Right ventricle myocardium superior (tissue), 1 donor: ENCODE measurements around the gene PEPD. TPM values are rescaled to one million over a fixed set of nuclear protein-coding genes. Genes with fewer than 3 reads are reported as not detected.

ENCODE experiments used
- ATAC-seq: fragments of 200-7000 bp; cut with Tn5 transposase; one replicate; pipeline ENCODE4 v1.9.1; 2020; ENCODE audit warnings: mild to moderate bottlenecking; ENCODE audit not compliant: poor library complexity
- DNase-seq: peaks from one replicate; pipeline ENCODE4 v3.0.0-alpha.2; 2020
- intact Hi-C: fragments of 100-400 bp; cut with DNase I; formaldehyde crosslinking; loops from one replicate; pipeline ENCODE4 v1.11.2; 2022
- total RNA-seq: library from RNA; stranded (reverse); fragmentation: NEBNext Ultra II Directional; extraction: Animal tissue kit (Norgen Biotek cat#: 25700); gene quantifications from one replicate; pipeline ENCODE4 v1.2.1, GENCODE V29; 2021
- donor health status: DM: no; HTN: yes; CAD: no; lungs with severe emphysema.

PEPD gene
- total RNA-seq, 1 donor from 2014 or later: 29.6 TPM

DNA sequence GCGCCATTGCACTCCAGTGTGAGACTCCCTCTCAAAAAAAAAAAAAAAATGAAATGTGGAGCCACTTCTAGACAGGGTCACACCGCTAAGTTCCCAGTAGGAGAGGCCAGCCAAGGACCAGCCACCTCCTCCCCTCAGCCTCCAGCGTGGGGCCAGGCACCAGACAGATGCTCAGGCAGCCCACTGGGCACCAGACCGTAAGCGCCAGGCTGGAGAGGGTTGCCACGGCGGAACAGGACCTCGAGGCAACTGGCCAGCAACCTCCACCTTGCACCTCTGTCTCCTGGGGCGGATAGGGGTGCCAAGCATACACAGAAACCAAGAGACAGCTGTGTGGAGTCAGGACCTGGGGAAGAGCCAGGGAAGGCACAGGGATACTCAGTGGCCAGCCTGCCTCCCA lies 3.7 kb downstream of the PEPD start:
- DNase-seq (no peak), ATAC-seq (no peak)
- intact Hi-C loops: no loop called here

GRCh38 chr19:33515921-33516320 lies 5.7 kb downstream of the PEPD start:
- DNase-seq: no peak
- intact Hi-C loops: no loop called here
- ATAC-seq: no peak

DNA sequence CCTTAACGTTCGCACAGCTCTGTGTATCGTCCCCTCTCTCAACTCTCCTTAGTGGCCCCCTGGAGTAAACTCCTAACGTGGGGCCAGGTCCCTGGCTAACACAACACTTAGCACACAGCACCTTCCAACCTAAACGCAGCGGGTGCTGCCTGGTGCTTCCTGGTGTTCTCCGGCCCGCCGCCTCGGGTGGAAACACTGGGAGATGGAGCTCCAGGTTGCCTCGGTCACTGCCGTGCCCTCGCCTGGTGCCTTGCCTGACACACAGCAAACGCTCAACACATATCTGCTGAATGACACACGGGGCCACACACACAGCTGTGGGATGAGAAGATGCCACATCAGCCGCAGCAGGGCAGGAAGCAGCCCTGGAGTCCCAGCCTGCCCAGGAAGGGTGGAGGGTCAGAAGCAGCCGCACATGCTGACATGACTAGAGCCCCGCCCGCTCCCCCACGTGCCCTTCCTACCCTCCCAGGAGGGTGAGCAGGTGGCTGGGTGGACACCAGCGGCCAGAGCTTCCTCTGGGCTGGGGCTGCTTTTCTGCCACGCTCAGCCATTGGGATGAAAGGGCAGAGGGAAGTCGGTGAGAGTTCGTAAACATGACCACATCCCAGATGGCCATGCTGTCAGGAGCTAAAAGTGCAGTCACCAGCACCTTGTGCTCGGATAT lies 6.6 kb downstream of the PEPD start:
- DNase-seq: peak; percentile 81
- peak; percentile 70 for ATAC-seq
- intact Hi-C loops: no loop called here

- intact Hi-C loops: no loop called here
- DNase-seq (peak; percentile 33), ATAC-seq (peak; percentile 28)
Observed at GRCh38 chr19:33513424-33513823, 8.2 kb downstream of the PEPD start.

- peak; percentile 32 for DNase-seq
Observed at GRCh38 chr19:33512580-33513137, 8.9 kb downstream of the PEPD start.

GRCh38 chr19:33512021-33512420 lies 9.6 kb downstream of the PEPD start:
- DNase-seq (no peak), ATAC-seq (no peak)
- intact Hi-C loops: no loop called here

More at GRCh38 chr19:33512580-33513137, 8.9 kb downstream of the PEPD start:
- intact Hi-C loops: no loop called here
- ATAC-seq: no peak

DNA sequence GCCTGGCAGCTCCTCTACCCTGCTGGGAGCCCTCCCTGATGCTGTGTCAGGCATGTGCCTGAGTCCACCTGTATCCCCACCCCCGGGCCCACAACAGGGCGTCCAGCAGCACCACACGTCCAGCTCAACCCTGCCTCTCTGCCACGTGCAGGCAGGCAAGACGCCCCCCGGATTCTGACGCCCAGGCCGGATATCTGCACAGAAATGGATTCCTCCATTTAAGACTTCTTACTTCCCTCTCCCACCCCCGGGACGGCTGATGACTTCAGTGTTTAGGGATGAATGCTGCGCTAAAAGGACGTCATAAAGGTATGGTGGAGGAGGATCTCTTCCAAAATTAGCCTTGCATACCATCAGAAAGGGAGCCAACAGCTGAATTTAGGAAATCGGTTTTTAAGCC lies 10.2 kb downstream of the PEPD start:
- intact Hi-C loops: no loop called here

DNA sequence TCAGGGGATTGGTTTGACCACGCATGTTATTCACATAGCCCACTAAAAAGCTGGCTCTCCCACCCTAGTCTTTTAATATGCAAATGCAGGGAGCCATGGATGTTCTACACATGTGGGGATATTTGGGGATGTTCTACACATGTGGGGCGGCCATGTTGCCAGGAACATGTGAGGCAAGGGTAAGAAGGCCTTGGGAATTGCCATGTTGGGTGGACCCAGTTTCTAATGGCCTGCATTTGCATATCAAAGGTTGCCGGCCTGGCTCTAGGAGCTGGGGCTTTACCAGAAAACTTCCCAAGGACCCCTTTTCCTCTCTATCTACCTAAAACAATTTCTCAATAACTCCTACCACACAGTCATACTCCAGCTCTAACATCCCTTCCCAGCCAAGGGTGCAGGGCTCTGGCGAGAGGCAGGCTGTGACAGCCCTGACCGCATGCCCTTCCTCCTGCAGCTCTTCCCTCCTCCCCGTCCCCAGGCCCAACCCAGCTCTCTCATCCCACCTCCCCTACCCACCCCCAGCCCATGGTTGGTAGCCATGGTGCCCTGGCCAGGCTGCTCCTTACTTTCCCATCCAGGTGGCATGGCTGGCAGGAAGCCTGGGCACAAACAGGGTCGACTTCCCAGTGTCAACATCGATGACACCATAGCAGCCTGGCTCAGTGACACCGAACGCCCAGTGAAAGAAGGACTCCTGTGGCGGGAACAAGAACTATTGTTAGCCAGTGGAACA lies 11.0 kb downstream of the PEPD start:
- DNase-seq (no peak), ATAC-seq (no peak)
- intact Hi-C loops: no loop called here

More for the DNA sequence above, 10.2 kb downstream of the PEPD start:
- ATAC-seq (no peak), DNase-seq (no peak)

DNA sequence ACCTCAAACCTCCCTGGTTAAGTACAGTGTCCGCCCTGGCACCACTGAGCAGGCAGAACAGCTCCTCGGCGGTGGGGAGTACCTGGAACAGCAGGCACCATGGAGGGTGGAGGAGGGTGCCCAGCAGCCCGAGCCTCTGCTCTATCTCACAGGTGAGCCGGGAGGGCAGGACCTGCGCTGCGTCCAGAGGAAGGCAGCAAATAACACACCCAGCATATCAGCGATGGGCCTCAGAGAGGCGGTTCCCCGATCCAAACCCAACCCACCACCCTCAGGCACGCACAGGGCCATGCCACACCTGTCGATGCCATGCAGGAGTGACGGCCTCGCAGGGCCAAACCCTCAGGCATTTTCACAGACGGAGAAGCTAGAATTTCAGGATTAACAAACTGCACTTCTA lies 11.8 kb downstream of the PEPD start:
- no peak for ATAC-seq
- DNase-seq: no peak
- intact Hi-C loops: no loop called here

GRCh38 chr19:33508941-33509614 lies 12.5 kb downstream of the PEPD start:
- intact Hi-C loops: no loop called here
- DNase-seq (no peak), ATAC-seq (peak; percentile 22)

DNA sequence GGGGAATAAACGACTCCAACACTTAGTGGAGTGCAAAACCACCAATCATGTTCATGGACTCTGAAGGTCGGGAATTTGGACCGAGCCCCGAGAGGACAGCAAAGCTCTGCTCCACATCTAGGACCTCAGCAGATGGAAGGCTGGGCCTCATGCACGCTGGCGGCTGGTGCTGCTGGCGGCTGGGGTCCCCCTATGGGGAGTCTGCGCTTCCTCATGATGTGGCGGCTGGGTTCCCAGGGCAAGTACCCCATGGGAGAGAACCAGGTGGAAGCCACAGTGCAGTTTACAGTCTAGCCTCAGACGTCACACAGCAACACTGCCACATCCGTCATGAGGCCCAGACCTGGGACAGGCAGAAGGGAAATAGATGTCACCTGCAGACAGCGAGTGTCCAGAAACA lies 13.2 kb downstream of the PEPD start:
- ATAC-seq (no peak), DNase-seq (no peak)
- intact Hi-C loops: no loop called here

GRCh38 chr19:33508009-33508408 lies 13.6 kb downstream of the PEPD start:
- ATAC-seq: no peak
- DNase-seq: no peak
- intact Hi-C loops: no loop called here

GRCh38 chr19:33507021-33507956 lies 14.3 kb downstream of the PEPD start:
- DNase-seq (no peak), ATAC-seq (peak; percentile 80)
- intact Hi-C loops: no loop called here

DNA sequence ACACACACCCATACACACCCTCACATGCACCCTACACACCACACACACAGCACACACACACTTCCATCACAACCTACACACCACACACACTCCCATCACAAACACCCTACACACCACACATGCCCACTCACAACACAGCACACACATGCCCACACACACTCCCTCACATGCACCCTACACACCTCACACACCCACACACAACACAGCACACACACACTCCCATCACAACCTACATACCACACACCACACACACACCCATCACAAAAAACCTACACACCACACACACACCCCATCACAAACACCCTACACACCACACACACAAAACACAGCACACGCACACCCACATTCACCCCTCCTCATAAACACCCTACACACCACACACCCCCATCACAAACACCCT lies 15.1 kb downstream of the PEPD start:
- no peak for DNase-seq
- intact Hi-C loops: no loop called here

GRCh38 chr19:33505823-33506222 lies 15.8 kb downstream of the PEPD start:
- DNase-seq (no peak), ATAC-seq (no peak)
- intact Hi-C loops: no loop called here

More for the DNA sequence above, 15.1 kb downstream of the PEPD start:
- ATAC-seq: no peak

DNA sequence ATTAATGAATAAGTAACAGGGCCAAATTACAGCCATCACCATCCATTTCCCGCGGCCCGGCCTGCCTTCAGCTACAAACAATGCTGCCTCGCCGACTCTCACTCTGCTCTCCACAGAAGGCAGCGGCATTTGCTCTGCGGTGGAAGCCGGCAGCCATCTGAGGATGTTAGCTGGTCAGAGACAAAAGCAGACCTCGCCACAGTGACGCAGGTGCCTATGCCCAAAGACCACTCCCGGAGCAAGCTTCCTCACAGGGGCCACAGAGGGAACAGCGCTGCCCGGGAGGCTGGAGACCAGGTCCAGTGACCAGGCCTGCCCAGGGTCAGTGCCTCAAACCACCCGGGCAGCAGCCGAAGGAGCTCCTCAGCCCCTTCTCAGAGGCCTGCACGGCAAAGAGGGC lies 16.4 kb downstream of the PEPD start:
- intact Hi-C loops: no loop called here
- no peak for ATAC-seq
- DNase-seq: peak; percentile 40

DNA sequence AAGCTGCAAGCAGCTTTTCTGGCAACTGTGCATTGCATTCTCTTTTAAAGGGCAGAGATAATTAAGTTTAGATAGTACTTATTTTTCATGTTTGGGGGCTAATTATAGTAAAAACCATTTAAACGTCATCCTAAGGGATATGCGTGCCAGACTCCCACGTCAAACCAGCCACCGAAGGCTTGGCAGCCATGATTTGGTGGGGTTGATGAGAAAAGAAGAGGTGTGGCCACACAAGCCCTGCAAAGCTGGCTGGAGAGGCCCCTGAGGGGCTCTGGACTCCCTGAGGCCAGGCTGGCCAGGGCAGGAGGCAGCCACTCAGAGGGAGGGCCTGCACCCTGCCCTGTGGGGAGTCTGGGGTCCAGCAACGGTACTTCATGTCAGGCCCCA lies 17.5 kb downstream of the PEPD start:
- ATAC-seq: no peak
- DNase-seq: no peak
- intact Hi-C loops: no loop called here

GRCh38 chr19:33503433-33504057 lies 18.0 kb downstream of the PEPD start:
- DNase-seq (no peak), ATAC-seq (no peak)
- intact Hi-C loops: no loop called here
